BLaER1 treated with 17β-estradiol and CSF1 and Interleukin-3, amounts not matched to agents 10 nM and 100 nM (cell line): ENCODE data around the gene CACNB4.

ENCODE experiments used
- H3K27ac ChIP-seq, 11 experiments: shearing (Covaris generic); formaldehyde crosslinking; 2 replicates each; pipeline ENCODE4 v1.8.1; 2022
- H3K27me3 ChIP-seq, 11 experiments: shearing (Covaris generic); formaldehyde crosslinking; 2 replicates each; pipeline ENCODE4 v1.8.1; 2022
- H3K36me3 ChIP-seq, 11 experiments: shearing (Covaris generic); formaldehyde crosslinking; 2 replicates each; pipeline ENCODE4 v1.8.1; 2022
- H3K4me1 ChIP-seq, 10 experiments: shearing (Covaris generic); formaldehyde crosslinking; 2 replicates each; pipeline ENCODE4 v1.8.1; 2022
- H3K4me2 ChIP-seq, 11 experiments: shearing (Covaris generic); formaldehyde crosslinking; 2 replicates each; pipeline ENCODE4 v1.8.1; 2022
- H3K4me3 ChIP-seq, 10 experiments: shearing (Covaris generic); formaldehyde crosslinking; 2 replicates each; pipeline ENCODE4 v1.8.1; 2022
- H3K9ac ChIP-seq, 11 experiments: shearing (Covaris generic); formaldehyde crosslinking; 2 replicates each; pipeline ENCODE4 v1.8.1; 2022
- H3K9me3 ChIP-seq, 11 experiments: shearing (Covaris generic); formaldehyde crosslinking; replicated peaks in 1 of 11; 2 replicates each; pipeline ENCODE4 v1.8.1; 2022
- H4K20me1 ChIP-seq, 11 experiments: shearing (Covaris generic); formaldehyde crosslinking; 2 replicates each; pipeline ENCODE4 v1.8.1; 2022
- Cebpa-rat ChIP-seq, 11 experiments: shearing (Covaris generic); IDR thresholded peaks; 2 replicates each; pipeline ENCODE4 v1.8.1; 2022

CACNB4 gene

DNA sequence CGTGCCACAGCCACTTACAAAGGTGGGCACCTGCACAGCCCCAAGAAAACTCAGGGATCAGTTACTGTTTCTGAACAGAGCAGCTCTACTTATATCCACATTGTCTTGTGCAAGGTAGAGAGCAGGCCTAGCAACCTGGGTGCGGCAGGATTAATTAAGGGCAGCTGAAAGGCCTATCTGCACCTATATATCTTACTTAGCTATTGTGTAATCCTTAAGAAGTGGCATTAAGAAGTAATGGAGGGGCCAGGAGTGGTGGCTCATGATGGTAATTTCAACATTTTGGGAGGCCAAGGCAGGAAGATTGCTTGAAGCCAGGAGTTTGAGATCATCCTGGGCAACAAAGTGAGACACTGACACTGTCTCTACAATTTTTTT, 257.8 kb downstream of the CACNB4 start:
- no peak overlapping the region for H3K4me3 ChIP-seq
- peak overlapping the region in 2 of 11 experiments; percentile 53 to 70; a peak in 4 of 22 replicates for H3K4me2 ChIP-seq
- no peaks in the 10 kb centered on the region for H3K36me3 ChIP-seq
- H4K20me1 ChIP-seq: no peaks in the 10 kb centered on the region
- H3K9me3 ChIP-seq: no peaks in the 10 kb centered on the region
- peaks cover 0 to 50% (median 6%) of the 10 kb centered on the region in 10 experiments; a peak in 14 of 20 replicates for H3K4me1 ChIP-seq
- peak overlapping the region in 1 of 11 experiments; percentile 58; a peak in 2 of 22 replicates for H3K27ac ChIP-seq
- TF ChIP-seq Cebpa-rat (IDR thresholded peaks at IDR 0.05): 0 out of 22 replicates have a peak, but pooled peaks of 1 of the 11 experiments have one; percentile 43
- H3K9ac ChIP-seq: no peak overlapping the region
- H3K27me3 ChIP-seq: no peaks in the 10 kb centered on the region

DNA sequence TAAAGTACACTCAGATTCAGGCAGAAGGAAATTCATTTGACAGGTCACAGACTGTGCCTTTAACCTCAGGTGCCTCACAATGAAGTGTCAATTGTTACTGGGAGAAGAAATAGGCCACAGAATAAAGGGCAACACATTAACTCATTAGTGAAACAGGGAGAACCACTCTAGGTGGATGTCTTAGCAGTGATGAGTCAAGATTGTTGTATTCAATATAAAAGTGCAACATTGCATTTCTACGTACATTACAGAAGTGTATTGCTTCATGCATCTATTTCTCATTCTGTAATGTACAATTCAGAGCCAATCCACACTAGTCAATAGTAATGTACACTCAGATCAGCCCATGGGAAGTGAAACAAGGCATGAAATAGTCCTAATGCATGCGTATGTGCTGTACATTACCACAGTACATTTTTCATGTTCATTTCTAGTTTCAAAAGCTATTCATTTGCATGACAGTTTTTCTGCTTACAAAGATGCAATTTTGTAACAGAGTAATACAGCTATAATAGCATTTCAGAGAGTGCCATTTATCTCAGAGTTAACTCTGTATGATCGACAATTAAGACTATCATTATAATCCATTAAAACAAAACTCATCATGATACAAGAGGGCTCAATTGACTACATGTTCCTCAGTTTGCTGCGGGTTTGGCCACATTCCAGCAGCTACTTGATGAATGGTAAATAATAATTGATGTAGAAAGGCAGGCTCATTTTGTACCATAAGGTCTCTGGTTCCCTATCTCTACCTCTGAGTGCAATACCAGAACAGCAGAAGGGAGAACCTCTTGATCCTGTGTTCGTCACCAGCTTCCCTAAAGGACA, 258.4 kb downstream of the CACNB4 start:
- no peaks in the 10 kb centered on the region for H4K20me1 ChIP-seq
- H3K9ac ChIP-seq: no peak overlapping the region
- H3K4me2 ChIP-seq: peak overlapping the region in 2 of 11 experiments; percentile 53 to 70; a peak in 4 of 22 replicates
- H3K27me3 ChIP-seq: no peaks in the 10 kb centered on the region
- no peaks in the 10 kb centered on the region for H3K36me3 ChIP-seq
- no peak overlapping the region for H3K4me3 ChIP-seq
- peak overlapping the region in 3 of 11 experiments; percentile 1 to 71 (median 35); a peak in 4 of 22 replicates for H3K27ac ChIP-seq
- H3K9me3 ChIP-seq: no peaks in the 10 kb centered on the region
- TF ChIP-seq Cebpa-rat (IDR thresholded peaks at IDR 0.05): no peak
- peaks cover 0 to 45% (median 6%) of the 10 kb centered on the region in 10 experiments; a peak in 14 of 20 replicates for H3K4me1 ChIP-seq

DNA sequence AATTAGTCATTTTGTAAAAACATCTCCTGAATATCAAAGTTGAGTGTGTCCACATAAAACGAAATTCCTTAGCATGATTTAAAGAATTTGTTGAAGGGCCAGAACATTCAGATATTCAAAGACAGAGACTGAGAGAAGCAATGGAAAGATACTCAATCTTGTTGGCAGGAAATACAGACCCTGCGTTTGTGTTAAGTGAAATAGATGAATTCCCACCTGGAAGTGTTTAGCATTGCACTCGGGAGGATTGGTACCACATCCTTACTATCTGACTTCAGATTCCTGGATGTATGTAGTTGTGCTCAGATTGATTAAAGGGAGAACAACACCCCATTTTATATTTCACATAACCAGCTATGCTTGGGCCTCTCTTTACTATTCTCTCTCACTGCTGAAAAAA, 260.9 kb downstream of the CACNB4 start:
- Histone ChIP-seq H3K27me3 (no peaks in the 10 kb centered on the region), H3K4me1 (peaks cover 0 to 34% (median under 1%) of the 10 kb centered on the region in 10 experiments; a peak in 7 of 20 replicates), H3K4me3 (no peak overlapping the region), H3K27ac (no peak overlapping the region), H3K36me3 (no peaks in the 10 kb centered on the region), H4K20me1 (no peaks in the 10 kb centered on the region), H3K9ac (no peak overlapping the region), H3K4me2 (no peak overlapping the region), H3K9me3 (no peaks in the 10 kb centered on the region)
- no peak for TF ChIP-seq Cebpa-rat (IDR thresholded peaks at IDR 0.05)

DNA sequence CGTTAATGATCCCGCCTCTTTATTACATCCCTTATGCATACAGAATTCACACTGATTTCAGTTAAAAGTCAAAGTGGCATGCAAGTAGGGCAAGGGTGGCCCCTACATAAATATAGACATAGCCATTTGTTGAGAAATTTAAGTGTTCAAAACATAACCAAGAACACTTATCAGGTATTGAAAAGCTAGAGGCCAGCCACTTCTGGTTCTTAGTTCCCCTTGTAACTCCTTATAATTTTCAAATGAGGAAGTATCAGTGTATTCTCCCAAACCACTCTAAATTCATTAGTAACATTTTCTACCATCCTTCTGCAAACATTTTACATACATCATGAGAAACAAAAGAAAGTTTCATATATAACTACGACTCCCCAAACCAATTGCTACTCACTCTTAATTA, 264.9 kb downstream of the CACNB4 start:
- Histone ChIP-seq H3K4me1 (peaks cover 0 to 16% (median 1%) of the 10 kb centered on the region in 10 experiments; a peak in 15 of 20 replicates), H3K4me2 (peak overlapping the region in 2 of 11 experiments; percentile 36 to 50; a peak in 2 of 22 replicates), H3K27ac (no peak overlapping the region), H4K20me1 (no peaks in the 10 kb centered on the region), H3K4me3 (no peak overlapping the region), H3K36me3 (no peaks in the 10 kb centered on the region), H3K27me3 (no peaks in the 10 kb centered on the region), H3K9me3 (no peaks in the 10 kb centered on the region), H3K9ac (no peak overlapping the region)
- TF ChIP-seq Cebpa-rat (IDR thresholded peaks at IDR 0.05): no peak

DNA sequence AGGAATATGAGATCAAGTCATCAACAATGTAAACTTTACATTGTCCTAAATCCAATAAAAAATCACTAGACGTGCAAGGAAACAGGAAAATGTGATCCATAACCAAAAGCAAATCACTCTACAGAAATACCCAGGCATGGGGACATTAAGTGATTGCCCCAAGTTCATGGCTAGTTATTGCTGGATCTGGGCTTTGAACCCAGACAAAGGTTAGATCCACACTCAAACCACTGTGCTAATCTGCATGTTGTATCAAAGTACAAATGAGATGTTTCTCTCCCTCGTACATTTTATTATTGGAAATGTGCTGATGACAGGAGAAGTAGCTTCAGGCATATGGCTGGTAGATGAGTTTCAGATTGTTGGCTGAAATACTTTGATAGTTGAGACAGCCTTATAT, 267.9 kb downstream of the CACNB4 start:
- Histone ChIP-seq H3K4me3 (no peak overlapping the region), H3K36me3 (peaks cover 0 to under 1% (median 0%) of the 10 kb centered on the region in 11 experiments; a peak in 1 of 22 replicates), H3K4me2 (no peak overlapping the region), H3K9ac (no peak overlapping the region), H3K27ac (no peak overlapping the region), H3K4me1 (peaks cover 14 to 31% (median 18%) of the 10 kb centered on the region in 10 experiments), H4K20me1 (peaks cover 0 to 19% (median 14%) of the 10 kb centered on the region in 11 experiments; a peak in 17 of 22 replicates), H3K27me3 (no peaks in the 10 kb centered on the region), H3K9me3 (no peaks in the 10 kb centered on the region)
- TF ChIP-seq Cebpa-rat (IDR thresholded peaks at IDR 0.05): no peak

DNA sequence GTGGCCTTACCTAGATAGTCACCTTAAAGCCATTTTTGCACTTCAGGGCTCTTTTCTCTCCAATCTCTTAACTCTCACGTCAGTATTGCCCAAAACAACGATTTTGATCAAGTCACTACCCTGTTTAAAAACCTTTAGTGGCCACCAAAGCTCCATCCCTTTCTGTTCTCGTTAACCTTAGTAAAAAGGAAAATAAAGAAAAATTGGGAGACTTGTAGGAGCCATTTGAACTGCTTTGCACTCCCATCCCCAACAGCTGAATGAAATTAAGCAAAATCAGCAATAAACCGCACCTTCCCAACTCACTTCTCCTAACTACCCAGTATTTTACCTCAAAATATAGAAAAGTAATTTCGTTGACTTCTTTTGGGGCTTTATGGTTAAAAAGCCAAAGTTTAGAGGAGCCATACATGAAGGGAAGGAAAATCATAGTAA, 269.9 kb downstream of the CACNB4 start:
- H3K4me1 ChIP-seq: peaks cover 18 to 44% (median 27%) of the 10 kb centered on the region in 10 experiments
- peak overlapping the region; percentile 44 to 83 (median 72) for H3K4me2 ChIP-seq
- no peaks in the 10 kb centered on the region for H3K9me3 ChIP-seq

DNA sequence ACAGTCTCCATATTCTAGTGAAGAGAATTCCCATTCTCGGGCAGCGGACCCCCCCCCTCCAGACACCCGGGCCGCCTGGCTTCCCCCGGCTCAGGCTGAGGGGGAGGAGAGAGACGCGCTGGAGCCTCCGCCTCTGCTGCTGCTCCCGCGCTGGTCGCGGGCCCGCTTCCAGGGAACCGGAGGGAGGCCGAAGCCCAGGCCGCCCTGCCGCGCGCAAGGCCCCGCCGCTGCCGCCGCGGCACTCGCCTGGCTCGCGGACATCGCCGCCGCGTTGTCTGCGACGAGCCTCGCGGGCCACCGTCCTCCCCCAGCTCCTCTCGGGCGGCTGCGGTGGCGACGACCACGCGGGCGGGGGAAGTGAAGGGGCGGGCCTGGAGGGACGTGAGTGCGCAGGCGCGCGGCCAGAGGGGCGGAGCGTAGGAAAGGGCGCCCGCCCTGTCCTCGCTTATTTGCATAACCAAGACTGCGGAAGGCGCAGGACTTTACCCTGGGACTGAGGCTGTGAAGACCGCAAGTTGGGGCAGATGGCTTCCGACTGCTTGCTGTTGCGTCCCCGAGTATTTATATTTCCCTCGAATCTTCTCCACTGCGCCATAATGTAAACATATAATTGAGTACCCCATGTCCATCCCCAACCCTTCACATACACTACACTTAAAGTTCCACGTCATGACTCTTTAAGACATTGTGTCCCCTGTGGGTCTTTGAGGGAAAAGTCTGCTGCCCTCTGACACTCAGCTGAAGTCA, 270.5 kb downstream of the CACNB4 start, which contains the start of gene ARL5A:
Gene ARL5A (minus strand): TSS at position 279 of the 747 bp plus-strand sequence. CDS start 245 bp downstream, at position 34.
- Histone ChIP-seq H3K9me3 (no peaks in the 10 kb centered on the region), H3K36me3 (peaks cover 0 to 27% (median 5%) of the 10 kb centered on the region in 11 experiments; a peak in 9 of 22 replicates), H3K9ac (peak within 1 kb of the TSS; percentile 94 to 99 (median 98)), H3K4me3 (peak within 1 kb of the TSS; percentile 83 to 99 (median 96)), H3K27me3 (no peaks in the 10 kb centered on the region), H3K4me2 (peak within 1 kb of the TSS; percentile 80 to 94 (median 83)), H4K20me1 (peaks cover 19 to 45% (median 41%) of the 10 kb centered on the region in 11 experiments; a peak in 21 of 22 replicates), H3K4me1 (peaks cover 18 to 44% (median 27%) of the 10 kb centered on the region in 10 experiments), H3K27ac (peak within 1 kb of the TSS; percentile 86 to 99 (median 97))
- TF ChIP-seq Cebpa-rat (IDR thresholded peaks at IDR 0.05): no peak

More for the DNA sequence above, 269.9 kb downstream of the CACNB4 start:
- TF ChIP-seq Cebpa-rat (IDR thresholded peaks at IDR 0.05): no peak
- H3K36me3 ChIP-seq: peaks cover 0 to 21% (median 5%) of the 10 kb centered on the region in 11 experiments; a peak in 8 of 22 replicates
- peak overlapping the region; percentile 86 to 99 (median 97) for H3K27ac ChIP-seq
- peak overlapping the region; percentile 83 to 99 (median 96) for H3K4me3 ChIP-seq
- H4K20me1 ChIP-seq: peaks cover 14 to 40% (median 35%) of the 10 kb centered on the region in 11 experiments; a peak in 20 of 22 replicates
- no peaks in the 10 kb centered on the region for H3K27me3 ChIP-seq
- peak overlapping the region; percentile 94 to 99 (median 98) for H3K9ac ChIP-seq

DNA sequence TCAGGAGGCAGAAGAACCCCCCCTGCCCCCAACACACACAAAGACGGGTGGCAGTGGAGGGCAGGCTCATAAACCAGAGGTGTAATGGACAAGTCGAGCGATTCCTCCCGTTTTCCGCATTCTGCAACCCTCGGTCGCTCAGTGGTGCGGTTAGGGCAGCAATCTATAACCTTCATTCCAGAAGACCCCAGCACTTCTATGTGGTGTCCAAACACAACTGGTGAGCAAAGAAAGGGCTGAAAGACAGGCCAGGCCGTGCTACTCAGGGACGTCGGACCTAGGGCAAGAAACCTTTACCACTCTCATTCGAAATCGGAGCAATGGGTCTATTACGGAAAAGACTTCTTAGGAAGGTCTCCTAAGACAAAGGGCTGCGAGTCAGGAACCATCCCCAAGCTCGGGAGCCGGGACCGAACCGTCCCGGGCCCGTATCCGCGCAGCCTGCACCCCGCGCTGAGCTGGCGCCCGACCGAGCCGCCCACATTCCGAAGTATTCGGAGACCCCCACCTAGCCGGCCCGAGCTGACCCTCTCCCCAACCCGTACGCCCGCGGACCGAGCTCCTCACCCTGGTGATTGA, 271.2 kb downstream of the CACNB4 start:
- peaks cover 0 to 33% (median 5%) of the 10 kb centered on the region in 11 experiments; a peak in 10 of 22 replicates for H3K36me3 ChIP-seq
- no peak for TF ChIP-seq Cebpa-rat (IDR thresholded peaks at IDR 0.05)
- peak overlapping the region; percentile 83 to 99 (median 96) for H3K4me3 ChIP-seq
- peaks cover 18 to 45% (median 27%) of the 10 kb centered on the region in 10 experiments for H3K4me1 ChIP-seq
- peak overlapping the region; percentile 86 to 99 (median 97) for H3K27ac ChIP-seq
- H3K4me2 ChIP-seq: peak overlapping the region; percentile 78 to 94 (median 83)
- H3K9ac ChIP-seq: peak overlapping the region; percentile 94 to 99 (median 98)
- H4K20me1 ChIP-seq: peaks cover 21 to 52% (median 47%) of the 10 kb centered on the region in 11 experiments; a peak in 21 of 22 replicates
- no peaks in the 10 kb centered on the region for H3K9me3 ChIP-seq
- no peaks in the 10 kb centered on the region for H3K27me3 ChIP-seq
